Medulla oblongata (tissue), 1 donor: Measurements from ENCODE around the gene TRABD2A.
"Not testable (repeated sequence)": the region's sequence is repeated elsewhere in the genome, so short reads cannot be mapped to it uniquely, and the experiment has no call there.

Source experiments
- DNase-seq: peaks from one replicate; pipeline ENCODE4 v3.0.0-alpha.2; 2015; ENCODE audit errors: extremely low spot score

Gene TRABD2A

GRCh38 chr2:84778911-84779690 is 101.8 kb downstream of the TRABD2A start:
- DNase-seq: no peak

- DNase-seq: no peak
These were observed 104.9 kb downstream of the TRABD2A start for GRCh38 chr2:84776011-84776410.

GRCh38 chr2:84773562-84773961 is 107.3 kb downstream of the TRABD2A start:
- DNase-seq: not testable (repeated sequence)
